ENCODE measurements around the gene AIFM1. TPM values are rescaled to one million over a fixed set of nuclear protein-coding genes. Genes with fewer than 3 reads are reported as not detected.

AIFM1 gene
- total RNA-seq, 3 donors from 2014 or later = 45.2 to 54.5 (median 51.9) TPM

DNA sequence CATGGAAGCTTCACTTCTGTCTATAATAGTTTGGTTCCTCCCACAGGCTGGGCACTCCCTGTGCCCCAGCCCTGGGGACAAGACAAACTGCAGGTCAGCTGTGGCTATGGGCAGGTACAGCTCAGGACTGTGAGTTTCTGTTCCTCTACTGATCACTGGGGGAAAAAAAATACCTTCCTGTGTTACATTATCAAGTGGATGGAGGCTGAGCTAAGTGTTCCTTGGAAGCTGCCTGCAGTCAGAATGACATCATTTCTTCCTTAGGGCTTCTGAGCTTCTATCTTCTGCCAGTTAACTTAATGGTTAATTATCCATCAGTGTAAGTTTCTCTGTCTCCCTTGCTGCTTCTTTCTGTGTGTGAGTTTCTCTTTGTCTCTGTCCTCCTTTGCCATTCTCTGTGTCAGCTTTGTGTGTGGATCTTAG is 10.7 kb upstream of the AIFM1 start:
- ATAC-seq = no peak
- Mint-ChIP-seq H3K27me3 (ENCODE audit: low read depth) (no peaks in the 10 kb centered on the region), H3K36me3 (ENCODE audit: insufficient read depth) (peaks cover 7% of the 10 kb centered on the region), H3K4me3 (no peak overlapping the region), H3K9me3 (no peaks in the 10 kb centered on the region), H3K4me1 (ENCODE audit: low read depth) (peaks cover 52% of the 10 kb centered on the region)
- no peak for DNase-seq

- Mint-ChIP-seq H3K9me3 (no peaks in the 10 kb centered on the region), H3K27me3 (ENCODE audit: low read depth) (no peaks in the 10 kb centered on the region), H3K36me3 (ENCODE audit: insufficient read depth) (peaks cover 7% of the 10 kb centered on the region), H3K4me3 (no peak overlapping the region), H3K4me1 (ENCODE audit: low read depth) (peaks cover 52% of the 10 kb centered on the region)
- ATAC-seq (no peak), DNase-seq (no peak)
Measured at GRCh38 chrX:130174937-130175336, 9.3 kb upstream of the AIFM1 start.

DNA sequence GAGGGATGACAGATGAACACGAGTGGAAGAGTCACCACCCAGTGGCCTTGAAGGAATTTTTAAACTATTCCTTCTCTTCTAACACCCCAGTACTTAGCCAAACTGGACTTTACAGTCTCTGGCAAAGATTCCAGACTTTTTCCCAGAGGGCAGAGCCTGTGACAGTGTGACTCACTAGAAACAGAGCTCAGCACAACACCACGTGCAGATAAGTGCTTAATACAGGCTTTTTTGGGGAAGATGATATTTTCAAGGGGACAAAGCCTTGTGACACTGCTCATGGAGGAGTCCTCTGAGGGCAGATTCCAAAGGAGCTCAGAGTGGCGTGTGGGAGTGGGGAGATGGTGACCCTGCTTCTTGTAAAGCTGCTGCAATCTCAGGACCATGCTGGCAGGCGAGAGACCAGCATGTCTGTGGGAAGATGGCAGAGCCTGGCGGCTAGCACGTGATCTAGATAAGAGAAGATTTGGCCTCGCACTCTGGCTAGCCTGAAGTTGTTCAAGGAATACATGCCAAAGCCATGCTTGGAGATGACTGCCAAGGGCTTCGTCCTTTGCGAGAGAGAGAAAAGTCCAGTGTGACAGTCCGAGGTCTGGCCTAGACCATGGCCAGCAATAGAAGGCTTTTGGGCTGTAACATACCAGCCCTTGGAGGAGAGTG is 8.5 kb upstream of the AIFM1 start:
- DNase-seq = no peak
- peaks cover 4% of the 10 kb centered on the region for H3K36me3 Mint-ChIP-seq (ENCODE audit: insufficient read depth)
- peaks cover 45% of the 10 kb centered on the region for H3K4me1 Mint-ChIP-seq (ENCODE audit: low read depth)
- no peaks in the 10 kb centered on the region for H3K9me3 Mint-ChIP-seq
- H3K27me3 Mint-ChIP-seq (ENCODE audit: low read depth) = no peaks in the 10 kb centered on the region
- H3K4me3 Mint-ChIP-seq = peak overlapping the region; percentile 89
- no peak for ATAC-seq

DNA sequence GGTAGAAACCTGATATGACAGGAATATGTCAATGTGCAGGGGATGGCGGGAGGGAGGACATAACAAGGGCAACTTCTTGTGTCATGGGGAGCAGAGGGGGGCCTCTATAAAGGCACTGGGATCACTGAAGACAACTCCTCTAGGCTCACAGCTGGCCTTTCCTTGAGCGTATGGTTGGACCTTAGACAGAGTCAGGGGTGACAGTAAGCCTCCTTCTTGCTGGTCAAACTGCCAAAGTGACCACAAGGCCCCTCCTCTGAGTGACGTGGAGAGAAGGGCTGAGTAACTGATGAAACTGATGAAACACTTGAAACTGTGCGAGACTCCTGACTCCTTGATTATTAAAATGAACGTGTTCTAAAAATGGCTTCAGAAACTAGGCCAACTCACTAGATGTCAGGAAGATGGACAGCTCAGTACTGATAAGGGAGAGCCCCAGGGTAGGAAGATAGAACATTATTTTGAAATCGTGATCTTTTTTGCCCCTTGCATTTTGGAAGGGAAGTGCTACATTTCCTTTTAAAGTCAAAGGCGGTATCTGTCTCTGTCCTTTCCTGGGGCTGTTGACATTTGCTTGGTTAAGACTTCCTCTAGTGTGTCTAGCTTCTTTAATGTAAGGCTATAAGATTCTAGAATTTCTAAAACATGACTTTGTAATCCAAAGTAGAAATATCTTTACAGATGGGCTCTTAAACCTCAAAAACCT is 7.7 kb upstream of the AIFM1 start:
- DNase-seq = no peak
- H3K9me3 Mint-ChIP-seq = no peaks in the 10 kb centered on the region
- H3K27me3 Mint-ChIP-seq (ENCODE audit: low read depth) = no peaks in the 10 kb centered on the region
- ATAC-seq = peak; percentile 43 to 52
- H3K4me1 Mint-ChIP-seq (ENCODE audit: low read depth) = peaks cover 45% of the 10 kb centered on the region
- H3K36me3 Mint-ChIP-seq (ENCODE audit: insufficient read depth) = peaks cover 4% of the 10 kb centered on the region
- peak overlapping the region; percentile 89 for H3K4me3 Mint-ChIP-seq

DNA sequence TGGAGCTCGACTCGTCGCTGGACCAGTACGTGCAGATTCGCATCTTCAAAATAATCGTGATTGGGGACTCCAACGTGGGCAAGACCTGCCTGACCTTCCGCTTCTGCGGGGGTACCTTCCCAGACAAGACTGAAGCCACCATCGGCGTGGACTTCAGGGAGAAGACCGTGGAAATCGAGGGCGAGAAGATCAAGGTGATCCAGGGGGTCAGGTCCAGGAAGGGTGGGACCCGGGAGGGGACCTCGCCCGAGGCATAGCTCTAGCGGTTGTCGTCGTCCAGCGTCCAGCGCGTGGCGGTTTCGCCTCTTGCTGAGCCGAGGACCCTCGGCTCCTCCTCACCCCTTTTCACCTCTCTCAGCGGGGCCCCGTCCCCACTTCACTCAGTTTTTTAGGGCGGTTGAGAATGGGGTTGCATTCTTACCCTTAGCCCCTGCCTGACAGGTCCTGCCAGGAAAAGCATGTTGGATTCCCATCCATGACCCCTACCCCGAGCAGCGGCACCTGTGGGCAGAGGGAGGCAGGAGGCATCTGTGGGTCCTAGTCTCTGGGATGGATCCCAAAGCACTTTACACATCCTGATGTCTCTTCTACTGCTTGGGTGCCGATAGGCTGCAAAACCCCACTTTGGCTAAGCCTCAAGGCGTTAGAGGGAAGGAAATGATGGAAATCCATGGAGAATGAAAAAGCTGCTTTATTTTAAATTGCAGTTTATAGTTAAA is 6.6 kb upstream of the AIFM1 start:
- ATAC-seq (no peak), DNase-seq (no peak)
- H3K4me3 Mint-ChIP-seq = peak overlapping the region; percentile 89
- H3K9me3 Mint-ChIP-seq = no peaks in the 10 kb centered on the region
- no peaks in the 10 kb centered on the region for H3K27me3 Mint-ChIP-seq (ENCODE audit: low read depth)
- no peaks in the 10 kb centered on the region for H3K36me3 Mint-ChIP-seq (ENCODE audit: insufficient read depth)
- H3K4me1 Mint-ChIP-seq (ENCODE audit: low read depth) = peaks cover 38% of the 10 kb centered on the region

DNA sequence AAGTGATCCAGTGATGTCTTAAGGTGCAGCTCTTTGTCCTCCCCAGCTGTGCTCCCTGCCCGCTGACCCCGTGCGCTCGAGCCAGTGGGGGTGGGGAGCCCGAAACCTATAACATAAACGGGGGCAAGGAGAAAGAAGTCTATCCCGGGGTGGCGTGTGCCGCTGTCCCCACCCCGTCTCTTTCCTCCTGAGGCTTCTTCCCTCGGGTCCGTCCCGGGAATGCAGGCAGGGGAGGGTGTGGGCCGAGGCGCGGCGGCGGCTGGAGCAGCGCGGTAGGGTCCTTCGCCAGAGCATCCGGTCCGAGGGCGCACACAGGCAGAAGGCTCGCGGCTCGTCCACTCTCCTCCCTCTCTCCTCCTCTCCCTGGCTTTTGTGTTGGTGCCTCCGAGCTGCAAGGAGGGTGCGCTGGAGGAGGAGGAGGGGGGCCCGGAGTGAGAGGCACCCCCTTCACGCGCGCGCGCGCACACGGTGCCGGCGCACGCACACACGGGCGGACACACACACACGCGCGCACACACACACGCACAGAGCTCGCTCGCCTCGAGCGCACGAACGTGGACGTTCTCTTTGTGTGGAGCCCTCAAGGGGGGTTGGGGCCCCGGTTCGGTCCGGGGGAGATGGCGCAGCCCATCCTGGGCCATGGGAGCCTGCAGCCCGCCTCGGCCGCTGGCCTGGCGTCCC is 5.9 kb upstream of the AIFM1 start, which contains the start of gene RAB33A:
TSS of gene RAB33A (plus strand) at position 517 of the 681 bp plus-strand sequence. CDS start at position 618, 101 bp downstream.
- Mint-ChIP-seq H3K4me1 (ENCODE audit: low read depth) (peaks cover 38% of the 10 kb centered on the region), H3K27me3 (ENCODE audit: low read depth) (no peaks in the 10 kb centered on the region), H3K36me3 (ENCODE audit: insufficient read depth) (no peaks in the 10 kb centered on the region), H3K4me3 (peak within 1 kb of the TSS; percentile 89), H3K9me3 (no peaks in the 10 kb centered on the region)
- peak; percentile 36 for DNase-seq
- ATAC-seq = peak; percentile 44 to 49

DNA sequence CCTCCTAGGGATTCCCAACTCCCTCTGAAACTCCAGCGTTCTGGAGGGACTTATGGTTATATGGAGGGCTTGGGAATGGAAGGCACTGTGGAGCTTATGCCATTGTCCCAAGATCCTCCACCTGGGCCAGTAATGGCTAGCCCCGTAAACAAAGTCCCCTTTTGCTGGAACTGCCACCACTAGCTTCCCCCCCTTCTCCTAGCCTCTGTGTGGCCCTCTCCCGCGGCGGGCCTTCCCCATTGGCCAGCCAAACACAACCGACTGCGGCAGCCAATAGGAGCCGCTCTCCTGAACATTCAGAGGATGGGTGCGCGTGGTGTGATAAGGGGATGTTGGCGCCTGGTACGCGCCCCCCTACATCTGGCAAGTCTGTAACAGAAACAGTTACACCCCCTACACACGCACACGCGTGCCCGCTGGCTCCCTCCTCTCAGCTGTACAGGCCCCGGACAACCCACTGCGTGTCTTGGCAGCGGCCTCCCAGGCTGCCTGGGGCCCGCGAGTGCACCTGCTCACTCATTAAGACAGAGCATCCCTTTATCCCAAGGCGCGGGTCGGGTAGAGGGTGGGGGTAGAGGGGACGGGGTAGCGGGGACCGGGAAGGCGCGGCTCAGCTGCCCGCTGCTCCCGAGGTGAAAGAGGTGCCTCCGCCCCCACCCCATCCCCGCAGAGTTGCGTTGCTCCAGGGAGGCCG is 5.3 kb upstream of the AIFM1 start:
- Mint-ChIP-seq H3K4me1 (ENCODE audit: low read depth) (peaks cover 32% of the 10 kb centered on the region), H3K36me3 (ENCODE audit: insufficient read depth) (no peaks in the 10 kb centered on the region), H3K9me3 (no peaks in the 10 kb centered on the region), H3K4me3 (peak overlapping the region; percentile 89), H3K27me3 (ENCODE audit: low read depth) (no peaks in the 10 kb centered on the region)
- peak; percentile 45 for DNase-seq
- ATAC-seq = peak; percentile 65 to 73

DNA sequence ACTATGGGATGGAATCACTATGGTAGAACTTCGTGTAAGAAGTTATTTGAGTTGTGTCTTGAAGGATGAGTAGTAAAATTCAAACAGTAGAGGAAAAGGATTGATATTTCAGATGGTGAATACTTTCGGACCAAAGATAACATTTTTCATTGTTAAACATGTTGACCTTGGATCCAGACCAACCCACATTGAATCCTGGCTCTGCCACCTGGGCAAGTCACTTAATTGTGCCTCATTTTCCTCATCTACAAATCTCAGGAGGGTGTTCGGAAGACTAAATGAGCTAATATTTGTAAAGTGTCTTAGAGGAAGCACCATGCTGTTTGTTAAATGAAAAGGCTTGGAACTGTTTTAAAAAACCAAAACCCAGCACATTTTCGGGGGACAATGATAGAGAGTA is 1.4 kb upstream of the AIFM1 start:
- no peak for DNase-seq
- ATAC-seq = no peak
- H3K27me3 Mint-ChIP-seq (ENCODE audit: low read depth) = no peaks in the 10 kb centered on the region

DNA sequence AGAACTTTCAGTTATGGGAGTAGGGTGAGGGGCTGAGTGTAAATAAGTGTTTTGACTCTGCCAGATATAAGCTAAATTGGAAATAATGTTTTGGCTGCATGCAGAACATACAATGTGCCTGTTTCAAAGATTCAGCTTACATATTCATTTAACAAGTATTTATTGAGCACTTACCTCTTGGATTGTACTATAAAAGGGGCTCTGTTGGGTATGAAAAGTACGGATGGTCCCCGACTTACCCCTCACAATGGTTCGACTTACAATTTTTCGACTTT is 799 bp upstream of the AIFM1 start:
- no peaks in the 10 kb centered on the region for H3K36me3 Mint-ChIP-seq (ENCODE audit: insufficient read depth)
- no peaks in the 10 kb centered on the region for H3K27me3 Mint-ChIP-seq (ENCODE audit: low read depth)
- H3K9me3 Mint-ChIP-seq = no peaks in the 10 kb centered on the region
- H3K4me3 Mint-ChIP-seq = peak overlapping the region; percentile 95
- peaks cover 24% of the 10 kb centered on the region for H3K4me1 Mint-ChIP-seq (ENCODE audit: low read depth)
- ATAC-seq (no peak), DNase-seq (no peak)

More for the DNA sequence above, 1.4 kb upstream of the AIFM1 start:
- no peaks in the 10 kb centered on the region for H3K9me3 Mint-ChIP-seq
- H3K4me3 Mint-ChIP-seq = peak overlapping the region; percentile 95
- no peaks in the 10 kb centered on the region for H3K36me3 Mint-ChIP-seq (ENCODE audit: insufficient read depth)
- peaks cover 24% of the 10 kb centered on the region for H3K4me1 Mint-ChIP-seq (ENCODE audit: low read depth)

- ATAC-seq (peak; percentile 19 to 21), DNase-seq (no peak)
- H3K36me3 Mint-ChIP-seq (ENCODE audit: insufficient read depth) = no peaks in the 10 kb centered on the region
- H3K4me1 Mint-ChIP-seq (ENCODE audit: low read depth) = peaks cover 23% of the 10 kb centered on the region
- H3K9me3 Mint-ChIP-seq = no peaks in the 10 kb centered on the region
- H3K4me3 Mint-ChIP-seq = peak overlapping the region; percentile 95
- no peaks in the 10 kb centered on the region for H3K27me3 Mint-ChIP-seq (ENCODE audit: low read depth)
Measured at GRCh38 chrX:130165181-130165702, 399 bp downstream of the AIFM1 start.

DNA sequence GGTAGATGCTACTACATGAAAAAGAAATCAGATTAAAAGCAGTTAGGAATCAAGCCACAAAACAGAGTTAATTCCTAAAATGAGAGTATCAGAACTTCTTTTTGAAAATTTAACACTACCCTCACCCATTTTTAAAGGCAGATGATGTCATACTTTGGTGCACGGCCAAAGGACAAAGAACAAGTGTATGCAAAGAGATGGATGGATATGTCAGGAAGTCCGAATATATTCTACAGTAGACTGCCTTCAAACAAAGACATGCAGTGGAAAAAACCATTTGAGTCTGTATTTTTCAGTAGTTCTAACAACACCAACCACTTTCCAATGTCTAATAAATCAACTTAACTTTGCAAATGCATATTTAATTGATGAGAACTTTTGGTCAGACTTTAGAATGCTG is 2.2 kb downstream of the AIFM1 start:
- Mint-ChIP-seq H3K4me3 (peak overlapping the region; percentile 51), H3K36me3 (ENCODE audit: insufficient read depth) (no peaks in the 10 kb centered on the region), H3K27me3 (ENCODE audit: low read depth) (no peaks in the 10 kb centered on the region), H3K4me1 (ENCODE audit: low read depth) (peaks cover 34% of the 10 kb centered on the region), H3K9me3 (no peaks in the 10 kb centered on the region)
- no peak for ATAC-seq
- DNase-seq = no peak

GRCh38 chrX:130162094-130162735 is 3.4 kb downstream of the AIFM1 start:
- DNase-seq (no peak), ATAC-seq (no peak)
- peaks cover 34% of the 10 kb centered on the region for H3K4me1 Mint-ChIP-seq (ENCODE audit: low read depth)
- H3K4me3 Mint-ChIP-seq = peak overlapping the region; percentile 6
- H3K27me3 Mint-ChIP-seq (ENCODE audit: low read depth) = no peaks in the 10 kb centered on the region
- H3K9me3 Mint-ChIP-seq = no peaks in the 10 kb centered on the region
- H3K36me3 Mint-ChIP-seq (ENCODE audit: insufficient read depth) = no peaks in the 10 kb centered on the region

DNA sequence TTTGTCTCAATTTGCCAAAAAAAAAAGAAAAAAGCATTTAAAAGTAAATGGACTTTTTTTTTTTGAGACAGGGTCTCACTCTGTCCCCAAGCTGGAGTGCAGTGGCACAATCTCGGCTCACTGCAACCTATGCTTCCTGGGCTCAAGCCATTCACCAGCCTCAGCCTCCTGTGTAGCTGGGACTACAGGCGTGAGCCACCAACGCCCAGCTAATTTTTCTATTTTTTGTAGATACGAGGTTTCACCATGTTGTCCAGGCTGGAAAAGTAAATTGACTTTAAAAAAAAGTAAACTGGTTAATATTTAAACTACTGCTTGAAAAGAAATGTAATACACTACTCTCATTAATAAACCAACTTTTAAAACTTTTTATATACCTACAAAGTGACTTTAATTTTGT is 5.9 kb downstream of the AIFM1 start:
- Mint-ChIP-seq H3K27me3 (ENCODE audit: low read depth) (no peaks in the 10 kb centered on the region), H3K4me3 (no peak overlapping the region), H3K36me3 (ENCODE audit: insufficient read depth) (no peaks in the 10 kb centered on the region), H3K9me3 (no peaks in the 10 kb centered on the region), H3K4me1 (ENCODE audit: low read depth) (peaks cover 27% of the 10 kb centered on the region)
- ATAC-seq = no peak
- DNase-seq = no peak
